ENCODE measurements around the gene SPECC1.

SPECC1 gene

DNA sequence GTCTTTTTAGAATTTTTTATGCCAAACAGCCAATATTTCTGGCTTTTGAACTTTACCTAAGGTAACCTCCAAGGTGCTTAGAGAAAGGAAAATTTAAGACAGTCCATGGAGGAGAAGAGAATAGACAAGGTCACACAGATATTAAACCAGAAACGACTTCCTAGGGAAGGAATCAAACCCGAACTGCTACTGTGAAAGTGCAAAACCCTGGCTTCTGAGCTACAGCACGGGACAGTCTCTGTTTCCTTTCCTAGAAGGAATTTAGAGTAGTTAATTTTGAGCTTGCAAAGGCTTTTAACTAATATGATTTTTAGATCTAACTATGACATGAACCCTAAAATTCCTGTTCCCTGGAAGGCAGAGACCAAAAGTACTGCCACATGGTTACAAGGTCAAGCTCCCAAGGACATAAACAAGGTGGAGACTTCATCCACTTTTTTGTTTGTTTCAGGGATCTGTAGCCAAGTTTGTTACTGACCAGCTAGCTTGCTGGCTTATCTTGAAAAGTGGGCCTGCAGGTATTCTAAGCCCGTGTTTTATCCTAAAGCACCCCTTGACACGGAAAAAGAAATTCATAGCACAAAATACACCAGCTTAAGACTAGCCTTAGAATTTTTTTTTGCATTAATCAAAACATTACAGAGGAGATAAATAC is 188.2 kb downstream of the SPECC1 start:
- no peaks in the 10 kb centered on the region for H3K36me3 ChIP-seq (ENCODE audit: insufficient read depth, low read length)
- no peak overlapping the region for H3K4me3 ChIP-seq (ENCODE audit: low read depth in 1 of 2, low read length in 2 of 2)
- H3K9ac ChIP-seq (ENCODE audit: low read length): no peak overlapping the region
- H3K27ac ChIP-seq (ENCODE audit: low read depth, low read length): no peak overlapping the region
- H3K27me3 ChIP-seq (ENCODE audit: control insufficient read depth in 1 of 2, insufficient read depth in 2 of 2, low read length in 2 of 2): no peaks in the 10 kb centered on the region
- H3K4me1 ChIP-seq (ENCODE audit: insufficient read depth, low read length): no peaks in the 10 kb centered on the region
- H3K9me3 ChIP-seq (ENCODE audit: low read length): no peaks in the 10 kb centered on the region

- Histone ChIP-seq H3K9me3 (ENCODE audit: low read length) (no peaks in the 10 kb centered on the region), H3K4me1 (ENCODE audit: insufficient read depth, low read length) (no peaks in the 10 kb centered on the region), H3K36me3 (ENCODE audit: insufficient read depth, low read length) (no peaks in the 10 kb centered on the region), H3K27ac (ENCODE audit: low read depth, low read length) (no peak overlapping the region), H3K4me3 (ENCODE audit: low read depth in 1 of 2, low read length in 2 of 2) (no peak overlapping the region), H3K27me3 (ENCODE audit: control insufficient read depth in 1 of 2, insufficient read depth in 2 of 2, low read length in 2 of 2) (no peaks in the 10 kb centered on the region), H3K9ac (ENCODE audit: low read length) (no peak overlapping the region)
These were observed 191.0 kb downstream of the SPECC1 start for GRCh38 chr17:20200016-20200795.

- Histone ChIP-seq H3K27me3 (ENCODE audit: control insufficient read depth in 1 of 2, insufficient read depth in 2 of 2, low read length in 2 of 2) (no peaks in the 10 kb centered on the region), H3K4me3 (ENCODE audit: low read depth in 1 of 2, low read length in 2 of 2) (no peak overlapping the region), H3K4me1 (ENCODE audit: insufficient read depth, low read length) (no peaks in the 10 kb centered on the region), H3K9me3 (ENCODE audit: low read length) (no peaks in the 10 kb centered on the region), H3K36me3 (ENCODE audit: insufficient read depth, low read length) (no peaks in the 10 kb centered on the region), H3K9ac (ENCODE audit: low read length) (no peak overlapping the region), H3K27ac (ENCODE audit: low read depth, low read length) (no peak overlapping the region)
These were observed 191.8 kb downstream of the SPECC1 start for GRCh38 chr17:20200865-20201458.

GRCh38 chr17:20202141-20202621 is 193.0 kb downstream of the SPECC1 start:
- H3K9ac ChIP-seq (ENCODE audit: low read length): no peak overlapping the region
- H3K27ac ChIP-seq (ENCODE audit: low read depth, low read length): no peak overlapping the region
- no peaks in the 10 kb centered on the region for H3K27me3 ChIP-seq (ENCODE audit: control insufficient read depth in 1 of 2, insufficient read depth in 2 of 2, low read length in 2 of 2)
- no peaks in the 10 kb centered on the region for H3K9me3 ChIP-seq (ENCODE audit: low read length)
- no peaks in the 10 kb centered on the region for H3K36me3 ChIP-seq (ENCODE audit: insufficient read depth, low read length)
- H3K4me3 ChIP-seq (ENCODE audit: low read depth in 1 of 2, low read length in 2 of 2): no peak overlapping the region
- H3K4me1 ChIP-seq (ENCODE audit: insufficient read depth, low read length): peaks cover 4% of the 10 kb centered on the region

DNA sequence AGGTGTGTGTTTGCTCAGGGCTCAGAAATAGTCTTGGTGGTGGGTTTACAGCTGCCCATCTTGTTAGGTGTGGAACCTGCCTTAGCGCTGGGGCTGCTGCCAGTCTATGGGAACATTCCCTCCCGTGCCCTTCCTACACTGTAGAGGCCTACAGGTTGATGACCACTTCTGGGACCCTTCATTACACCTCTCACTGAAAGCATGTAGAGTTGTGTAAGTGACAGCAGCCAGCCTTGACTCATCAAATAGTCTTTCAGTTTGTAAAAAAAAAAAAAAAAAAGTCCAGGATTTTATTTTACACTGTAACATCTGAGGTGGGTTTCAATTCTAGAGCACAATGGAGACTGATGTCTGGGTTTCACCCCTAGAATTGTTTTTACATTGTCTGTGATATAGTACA is 193.9 kb downstream of the SPECC1 start:
- peaks cover 4% of the 10 kb centered on the region for H3K4me1 ChIP-seq (ENCODE audit: insufficient read depth, low read length)
- no peaks in the 10 kb centered on the region for H3K36me3 ChIP-seq (ENCODE audit: insufficient read depth, low read length)
- H3K9ac ChIP-seq (ENCODE audit: low read length): no peak overlapping the region
- H3K9me3 ChIP-seq (ENCODE audit: low read length): no peaks in the 10 kb centered on the region
- no peak overlapping the region for H3K4me3 ChIP-seq (ENCODE audit: low read depth in 1 of 2, low read length in 2 of 2)
- no peak overlapping the region for H3K27ac ChIP-seq (ENCODE audit: low read depth, low read length)
- no peaks in the 10 kb centered on the region for H3K27me3 ChIP-seq (ENCODE audit: control insufficient read depth in 1 of 2, insufficient read depth in 2 of 2, low read length in 2 of 2)

DNA sequence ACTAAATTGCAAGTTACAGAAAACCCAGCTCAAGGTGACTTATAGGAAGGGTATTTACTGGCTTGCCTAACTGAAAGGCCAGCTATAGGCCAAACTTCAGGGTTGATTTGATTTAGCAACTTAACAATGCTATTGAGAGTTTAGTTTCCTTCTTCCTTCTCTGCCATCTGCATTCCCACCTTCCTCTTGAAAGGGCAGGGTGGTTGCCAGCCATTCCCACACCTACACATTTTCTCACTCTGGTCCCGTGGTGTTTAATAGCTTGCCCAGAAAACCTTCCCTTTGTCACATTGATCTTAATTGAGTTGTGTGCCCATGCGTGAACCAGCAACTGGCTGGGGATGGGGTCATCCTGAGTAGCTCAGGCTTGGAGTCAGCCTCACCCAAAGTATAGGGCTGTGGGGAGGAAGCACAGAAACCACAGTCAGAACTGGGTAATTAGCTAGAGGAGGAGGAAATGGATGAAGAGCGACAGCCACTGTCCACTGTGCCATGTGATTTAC is 194.7 kb downstream of the SPECC1 start:
- H3K27ac ChIP-seq (ENCODE audit: low read depth, low read length): no peak overlapping the region
- no peak overlapping the region for H3K9ac ChIP-seq (ENCODE audit: low read length)
- no peaks in the 10 kb centered on the region for H3K27me3 ChIP-seq (ENCODE audit: control insufficient read depth in 1 of 2, insufficient read depth in 2 of 2, low read length in 2 of 2)
- peaks cover 4% of the 10 kb centered on the region for H3K4me1 ChIP-seq (ENCODE audit: insufficient read depth, low read length)
- H3K36me3 ChIP-seq (ENCODE audit: insufficient read depth, low read length): no peaks in the 10 kb centered on the region
- H3K4me3 ChIP-seq (ENCODE audit: low read depth in 1 of 2, low read length in 2 of 2): no peak overlapping the region
- H3K9me3 ChIP-seq (ENCODE audit: low read length): no peaks in the 10 kb centered on the region

DNA sequence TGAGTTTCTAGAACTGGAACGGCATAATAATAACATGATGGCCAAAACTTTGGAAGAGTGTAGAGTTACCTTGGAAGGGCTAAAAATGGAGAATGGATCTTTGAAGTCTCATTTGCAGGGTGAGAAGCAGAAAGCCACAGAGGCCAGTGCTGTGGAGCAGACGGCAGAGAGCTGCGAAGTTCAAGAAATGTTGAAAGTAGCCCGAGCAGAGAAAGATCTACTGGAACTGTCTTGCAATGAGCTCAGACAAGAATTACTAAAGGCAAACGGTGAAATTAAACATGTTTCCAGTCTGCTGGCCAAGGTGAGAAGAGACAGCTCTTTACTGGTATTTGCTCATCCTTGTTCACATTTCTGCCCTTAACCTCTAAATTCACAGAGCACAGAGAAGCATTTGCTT is 196.4 kb downstream of the SPECC1 start:
- H3K4me1 ChIP-seq (ENCODE audit: insufficient read depth, low read length): peaks cover 4% of the 10 kb centered on the region
- H3K4me3 ChIP-seq (ENCODE audit: low read depth in 1 of 2, low read length in 2 of 2): no peak overlapping the region
- no peaks in the 10 kb centered on the region for H3K36me3 ChIP-seq (ENCODE audit: insufficient read depth, low read length)
- no peaks in the 10 kb centered on the region for H3K9me3 ChIP-seq (ENCODE audit: low read length)
- H3K9ac ChIP-seq (ENCODE audit: low read length): no peak overlapping the region
- no peaks in the 10 kb centered on the region for H3K27me3 ChIP-seq (ENCODE audit: control insufficient read depth in 1 of 2, insufficient read depth in 2 of 2, low read length in 2 of 2)
- H3K27ac ChIP-seq (ENCODE audit: low read depth, low read length): no peak overlapping the region

GRCh38 chr17:20206068-20206467 is 196.9 kb downstream of the SPECC1 start:
- Histone ChIP-seq H3K4me3 (ENCODE audit: low read depth in 1 of 2, low read length in 2 of 2) (no peak overlapping the region), H3K9me3 (ENCODE audit: low read length) (no peaks in the 10 kb centered on the region), H3K36me3 (ENCODE audit: insufficient read depth, low read length) (no peaks in the 10 kb centered on the region), H3K4me1 (ENCODE audit: insufficient read depth, low read length) (peaks cover 4% of the 10 kb centered on the region), H3K27me3 (ENCODE audit: control insufficient read depth in 1 of 2, insufficient read depth in 2 of 2, low read length in 2 of 2) (no peaks in the 10 kb centered on the region), H3K27ac (ENCODE audit: low read depth, low read length) (no peak overlapping the region), H3K9ac (ENCODE audit: low read length) (no peak overlapping the region)

- H3K36me3 ChIP-seq (ENCODE audit: insufficient read depth, low read length): no peaks in the 10 kb centered on the region
- no peak overlapping the region for H3K27ac ChIP-seq (ENCODE audit: low read depth, low read length)
- no peaks in the 10 kb centered on the region for H3K9me3 ChIP-seq (ENCODE audit: low read length)
These were observed 197.4 kb downstream of the SPECC1 start for GRCh38 chr17:20206591-20206990.

GRCh38 chr17:20207262-20207985 is 198.3 kb downstream of the SPECC1 start:
- Histone ChIP-seq H3K4me3 (ENCODE audit: low read depth in 1 of 2, low read length in 2 of 2) (no peak overlapping the region), H3K4me1 (ENCODE audit: insufficient read depth, low read length) (peaks cover 4% of the 10 kb centered on the region), H3K27ac (ENCODE audit: low read depth, low read length) (no peak overlapping the region), H3K36me3 (ENCODE audit: insufficient read depth, low read length) (no peaks in the 10 kb centered on the region), H3K27me3 (ENCODE audit: control insufficient read depth in 1 of 2, insufficient read depth in 2 of 2, low read length in 2 of 2) (no peaks in the 10 kb centered on the region), H3K9me3 (ENCODE audit: low read length) (no peaks in the 10 kb centered on the region), H3K9ac (ENCODE audit: low read length) (no peak overlapping the region)

More at GRCh38 chr17:20206591-20206990, 197.4 kb downstream of the SPECC1 start:
- Histone ChIP-seq H3K4me1 (ENCODE audit: insufficient read depth, low read length) (peaks cover 4% of the 10 kb centered on the region), H3K4me3 (ENCODE audit: low read depth in 1 of 2, low read length in 2 of 2) (no peak overlapping the region), H3K27me3 (ENCODE audit: control insufficient read depth in 1 of 2, insufficient read depth in 2 of 2, low read length in 2 of 2) (no peaks in the 10 kb centered on the region), H3K9ac (ENCODE audit: low read length) (no peak overlapping the region)

DNA sequence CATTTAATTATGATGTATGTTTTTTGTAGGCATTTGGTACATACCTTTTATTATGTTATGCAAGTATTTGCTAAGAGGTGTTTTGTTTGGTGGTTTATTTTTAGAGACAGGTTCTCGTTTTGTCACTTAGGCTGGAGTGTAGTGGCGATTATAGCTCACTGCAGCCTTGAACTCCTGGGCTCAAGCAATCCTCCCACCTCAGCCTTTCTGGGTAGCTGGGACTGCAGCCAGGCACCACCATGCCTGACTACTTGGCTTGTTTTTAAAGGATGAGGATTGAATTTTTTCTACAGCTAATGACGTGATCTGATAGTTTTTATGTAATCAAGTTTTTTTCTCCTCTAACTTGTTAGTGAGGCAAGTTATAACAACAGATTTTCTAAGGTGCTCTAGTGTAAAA is 199.6 kb downstream of the SPECC1 start:
- H3K9me3 ChIP-seq (ENCODE audit: low read length): no peaks in the 10 kb centered on the region
- no peak overlapping the region for H3K4me3 ChIP-seq (ENCODE audit: low read depth in 1 of 2, low read length in 2 of 2)
- H3K36me3 ChIP-seq (ENCODE audit: insufficient read depth, low read length): no peaks in the 10 kb centered on the region
- H3K9ac ChIP-seq (ENCODE audit: low read length): no peak overlapping the region
- peaks cover 4% of the 10 kb centered on the region for H3K4me1 ChIP-seq (ENCODE audit: insufficient read depth, low read length)
- no peak overlapping the region for H3K27ac ChIP-seq (ENCODE audit: low read depth, low read length)
- H3K27me3 ChIP-seq (ENCODE audit: control insufficient read depth in 1 of 2, insufficient read depth in 2 of 2, low read length in 2 of 2): no peaks in the 10 kb centered on the region

All from muscle layer of colon (tissue), 2 donors.